NCI-H748 treated with DMSO at 0.1 percent for 48 hours (cell line): Measurements from ENCODE around the gene GDF7.
A peak's percentile ranks its signal among the peaks of the same experiment; 100 is the strongest.

Source experiments
- DNase-seq: peaks from one replicate; lab custom pipeline; 2025; lab: John Stamatoyannopoulos, UW

Gene GDF7

GRCh38 chr2:20645301-20645701, 21.6 kb upstream of the GDF7 start:
- DNase-seq, result no peak

DNA sequence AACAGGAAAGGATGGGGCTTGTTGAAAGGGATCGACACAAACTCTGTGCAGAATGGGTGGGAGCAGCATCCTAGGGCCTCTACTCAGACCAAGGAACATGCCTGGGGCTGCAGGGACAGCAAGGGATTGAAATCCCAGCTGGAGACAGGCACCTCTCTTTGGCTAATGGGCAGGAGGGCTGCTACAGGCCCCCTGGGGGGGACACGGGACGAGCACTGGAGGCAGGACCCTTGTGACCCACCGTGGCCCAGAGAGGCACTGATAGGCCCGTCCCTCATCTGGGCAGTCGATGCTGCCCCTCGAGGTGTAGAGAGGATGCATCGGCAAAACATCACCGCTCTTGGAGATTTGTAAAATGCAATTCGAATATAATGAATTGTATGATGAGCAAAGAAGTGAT, 21.2 kb upstream of the GDF7 start:
- DNase-seq, result no peak

DNA sequence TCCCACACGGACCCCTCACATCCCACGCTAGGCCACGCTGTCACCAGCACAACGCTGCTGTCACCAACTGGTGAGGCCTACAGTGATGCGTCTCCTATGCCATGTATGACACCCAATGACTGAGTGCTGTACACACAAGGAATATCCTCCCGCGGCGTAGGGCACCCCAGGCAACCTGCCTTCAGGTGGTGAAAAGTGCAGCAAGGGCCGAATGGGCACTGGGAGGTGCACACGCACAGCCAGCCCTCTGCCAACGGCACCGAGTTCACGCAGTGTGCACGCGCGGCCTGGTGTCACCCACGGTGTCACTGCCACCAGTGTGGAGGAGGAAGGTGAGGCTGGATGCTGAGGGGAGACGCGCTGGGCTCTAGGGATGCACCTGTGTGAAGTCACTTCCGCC, 20.5 kb upstream of the GDF7 start:
- no peak for DNase-seq

DNA sequence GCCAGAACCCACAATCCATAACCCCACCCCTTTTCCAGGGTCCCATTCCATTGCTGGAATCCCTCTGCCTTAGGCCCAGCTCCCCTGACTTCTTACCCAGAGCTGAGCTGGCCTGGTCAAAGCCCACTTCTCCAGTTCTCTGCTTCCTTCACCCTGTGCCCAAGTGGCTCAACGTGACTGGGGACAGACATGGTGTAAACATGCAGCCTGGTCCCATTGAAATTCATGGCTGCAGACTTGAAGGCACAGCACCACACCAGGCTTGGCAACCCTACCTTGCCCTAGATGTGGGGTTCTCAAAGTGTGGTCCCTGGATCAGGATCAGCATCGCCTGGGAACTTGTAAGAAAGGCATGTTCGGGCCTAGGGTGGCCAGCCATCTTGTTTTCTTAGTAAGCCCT, 19.7 kb upstream of the GDF7 start:
- DNase-seq, result no peak

GRCh38 chr2:20647738-20648137, 19.2 kb upstream of the GDF7 start:
- DNase-seq, result no peak

DNA sequence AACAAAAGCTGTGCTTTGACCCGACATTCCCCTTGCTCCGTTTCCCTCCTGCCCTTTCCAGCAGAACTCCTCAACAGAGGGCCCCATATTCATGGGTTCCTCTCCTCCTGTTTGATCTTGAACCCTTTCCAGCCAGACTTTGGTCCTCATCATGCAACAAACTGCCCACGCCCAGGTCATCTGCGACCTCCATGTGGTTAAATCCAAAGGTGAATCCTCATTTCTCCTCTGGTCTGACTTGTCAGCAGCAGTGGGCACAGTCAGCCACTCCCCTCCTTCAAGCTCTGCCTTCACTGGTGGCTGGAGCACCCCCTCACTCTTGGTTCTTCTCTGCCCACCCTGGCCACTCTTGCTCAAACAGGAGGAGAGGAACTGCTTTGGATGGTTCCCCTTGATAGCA, 18.7 kb upstream of the GDF7 start:
- DNase-seq, result no peak

DNA sequence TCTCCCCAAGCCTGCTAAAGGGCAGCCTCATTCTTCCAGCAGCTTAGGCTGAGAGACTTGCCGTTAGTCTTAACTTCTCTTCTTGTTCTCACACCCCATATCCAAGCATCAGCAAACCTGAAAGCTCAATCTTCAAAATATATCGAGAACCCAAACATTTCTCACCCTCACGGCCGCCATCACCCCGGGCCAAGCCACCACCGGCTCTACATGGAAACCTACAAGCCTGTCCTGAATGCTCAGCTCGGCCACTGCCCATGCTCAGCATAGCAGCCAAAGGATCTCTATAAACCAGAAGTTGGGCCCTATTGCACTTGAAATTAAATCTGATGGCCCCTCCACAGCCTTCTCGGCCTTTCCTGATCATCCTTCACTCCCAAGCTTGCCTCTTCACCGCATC, 18.1 kb upstream of the GDF7 start:
- DNase-seq, result no peak

GRCh38 chr2:20649576-20649975, 17.4 kb upstream of the GDF7 start:
- no peak for DNase-seq

DNA sequence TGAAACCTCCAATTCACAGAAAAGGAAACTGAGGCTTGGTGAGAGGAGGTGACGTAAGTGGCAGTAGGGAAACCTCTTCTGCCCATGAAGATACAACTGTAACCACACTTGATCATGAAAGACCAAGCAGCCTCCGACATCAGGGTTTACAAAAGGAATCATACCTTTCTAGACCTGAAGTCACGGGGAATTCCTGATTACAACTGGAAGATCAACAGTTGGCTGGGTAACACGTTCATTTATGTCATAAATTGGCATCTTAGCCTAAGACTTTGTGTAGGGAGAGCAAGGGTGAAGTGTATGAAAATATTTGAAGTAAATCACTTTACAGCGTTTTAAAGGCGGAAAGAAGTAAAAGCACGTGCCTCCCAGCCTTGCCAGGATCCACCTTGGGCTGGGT, 17.0 kb upstream of the GDF7 start:
- no peak for DNase-seq

- peak; percentile 47 for DNase-seq
These were observed 16.5 kb upstream of the GDF7 start for GRCh38 chr2:20650393-20650876.

DNA sequence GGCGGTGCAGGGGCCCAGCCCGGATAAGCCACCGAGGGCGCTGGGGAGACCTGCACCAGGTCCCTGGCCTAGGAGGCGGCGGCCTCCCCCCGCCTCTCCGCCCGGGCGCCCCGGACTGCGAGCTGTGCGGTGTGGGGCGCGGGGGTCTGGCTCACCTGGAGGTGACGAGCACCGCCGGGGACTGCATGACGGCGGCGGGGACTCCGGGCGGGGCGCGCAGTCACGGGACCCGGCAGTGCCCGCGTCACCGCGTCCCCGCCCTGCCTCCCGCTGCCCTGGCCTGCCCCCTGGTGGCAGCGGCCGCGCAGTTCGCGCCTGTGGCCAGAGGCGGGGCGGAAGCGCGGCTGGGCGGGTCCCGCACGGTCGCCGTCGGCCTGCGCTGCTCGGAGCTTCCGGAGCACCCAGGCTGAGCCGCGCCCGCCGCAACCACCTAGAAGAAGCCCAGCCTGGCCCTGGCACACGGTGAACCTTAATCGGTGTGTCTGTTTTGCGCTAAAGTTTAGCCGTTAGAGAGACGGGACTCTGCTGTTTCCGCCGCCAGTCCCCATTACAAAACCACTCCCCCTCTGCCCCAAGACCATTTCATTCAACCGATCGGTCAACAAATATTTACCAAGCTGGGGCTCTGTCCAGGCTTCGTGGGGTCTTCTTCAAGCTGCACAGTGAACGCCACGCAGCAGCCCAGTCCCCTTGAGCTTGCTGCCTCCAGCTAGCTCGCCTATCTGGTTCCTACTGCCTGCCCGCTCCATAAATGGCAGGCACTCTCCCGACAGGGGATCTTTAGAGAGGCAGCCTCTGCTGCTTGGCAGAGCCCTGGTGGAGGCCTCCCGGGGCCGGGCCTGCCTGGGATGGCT, 15.8 kb upstream of the GDF7 start, which contains the start of gene HS1BP3:
Gene HS1BP3, minus strand, starts transcription at position 222 of the 854 bp plus-strand sequence. Its CDS starts 35 bp downstream, at position 187.
- peak; percentile 48 for DNase-seq

DNA sequence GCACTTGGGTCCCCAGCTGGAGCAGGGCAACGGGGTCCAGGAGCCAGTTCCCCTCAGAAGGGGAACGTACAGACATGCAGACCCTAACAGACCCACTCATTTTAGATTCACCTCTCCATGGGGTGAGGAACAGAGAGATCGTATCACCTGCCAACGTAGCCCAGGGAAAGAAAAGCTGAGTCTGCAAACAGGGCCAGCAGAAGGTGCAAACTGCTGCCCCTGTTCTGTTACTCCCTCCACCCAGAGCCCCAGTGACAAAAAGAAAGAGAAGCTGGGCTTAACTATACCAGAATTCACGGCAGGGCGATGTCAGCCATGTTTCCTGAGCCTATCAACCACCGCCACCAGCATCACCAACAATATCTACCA, 15.2 kb upstream of the GDF7 start:
- no peak for DNase-seq

DNA sequence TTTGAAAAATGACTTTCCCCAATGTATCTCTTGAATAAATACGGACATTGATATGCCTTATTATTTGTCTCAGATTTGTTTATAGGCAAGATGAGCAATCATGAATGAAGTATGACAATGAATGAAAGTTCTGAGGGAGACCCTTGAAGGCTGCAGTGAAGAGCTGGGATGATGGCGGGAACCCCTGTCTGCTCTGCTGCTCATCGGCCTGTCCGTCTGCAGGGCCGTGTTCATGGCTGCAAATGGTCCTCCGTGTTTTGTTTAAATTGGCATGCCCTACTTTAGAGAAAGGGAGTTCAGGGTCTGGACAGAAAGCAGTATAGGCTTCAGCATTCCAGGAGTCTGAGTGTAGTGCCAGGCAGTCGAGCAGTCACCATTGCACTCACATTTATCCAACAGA, 14.8 kb upstream of the GDF7 start:
- no peak for DNase-seq

GRCh38 chr2:20652673-20653575, 14.0 kb upstream of the GDF7 start:
- no peak for DNase-seq

DNA sequence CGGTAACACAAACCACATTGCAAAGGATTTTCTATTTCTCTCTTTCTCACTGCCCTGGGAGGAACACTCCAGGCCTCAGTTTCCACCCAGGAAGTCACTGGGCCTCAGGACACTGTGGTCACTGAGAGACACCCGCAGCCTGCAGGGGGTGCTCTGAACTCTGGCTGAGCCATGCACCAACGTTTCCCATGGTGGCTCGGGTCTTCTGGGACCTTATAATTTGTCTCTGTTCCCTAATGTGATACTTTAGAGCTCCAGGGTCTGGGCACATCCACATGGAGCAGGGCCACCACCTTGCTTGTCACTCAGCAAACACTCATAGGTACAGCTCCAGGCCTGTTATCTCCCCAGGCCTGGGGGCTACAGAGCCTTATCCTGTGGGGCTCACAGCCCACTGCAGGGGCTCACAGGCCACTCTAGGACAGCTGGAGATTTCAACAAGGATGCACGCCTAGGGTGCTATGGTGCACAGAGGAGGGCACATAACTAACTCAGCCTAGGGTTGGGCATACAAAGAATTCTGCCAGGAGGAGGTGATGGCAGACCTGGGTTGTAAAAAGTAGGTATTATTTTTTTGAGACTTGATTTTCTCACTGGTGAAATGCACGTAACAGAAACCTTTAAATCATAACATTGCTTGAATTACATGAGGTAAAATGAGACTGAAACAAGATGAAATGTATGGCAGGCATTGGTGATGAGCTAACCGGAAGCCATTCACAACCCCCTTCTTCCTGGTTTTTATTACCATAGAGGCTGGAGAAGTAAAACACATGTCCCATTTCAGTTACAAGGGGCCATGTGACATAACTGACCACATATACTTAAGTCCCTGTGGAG, 13.0 kb upstream of the GDF7 start:
- DNase-seq, result no peak

- DNase-seq, result no peak
These were observed 12.5 kb upstream of the GDF7 start for GRCh38 chr2:20654535-20654813.

- DNase-seq, result no peak
These were observed 10.4 kb upstream of the GDF7 start for GRCh38 chr2:20656561-20656960.

DNA sequence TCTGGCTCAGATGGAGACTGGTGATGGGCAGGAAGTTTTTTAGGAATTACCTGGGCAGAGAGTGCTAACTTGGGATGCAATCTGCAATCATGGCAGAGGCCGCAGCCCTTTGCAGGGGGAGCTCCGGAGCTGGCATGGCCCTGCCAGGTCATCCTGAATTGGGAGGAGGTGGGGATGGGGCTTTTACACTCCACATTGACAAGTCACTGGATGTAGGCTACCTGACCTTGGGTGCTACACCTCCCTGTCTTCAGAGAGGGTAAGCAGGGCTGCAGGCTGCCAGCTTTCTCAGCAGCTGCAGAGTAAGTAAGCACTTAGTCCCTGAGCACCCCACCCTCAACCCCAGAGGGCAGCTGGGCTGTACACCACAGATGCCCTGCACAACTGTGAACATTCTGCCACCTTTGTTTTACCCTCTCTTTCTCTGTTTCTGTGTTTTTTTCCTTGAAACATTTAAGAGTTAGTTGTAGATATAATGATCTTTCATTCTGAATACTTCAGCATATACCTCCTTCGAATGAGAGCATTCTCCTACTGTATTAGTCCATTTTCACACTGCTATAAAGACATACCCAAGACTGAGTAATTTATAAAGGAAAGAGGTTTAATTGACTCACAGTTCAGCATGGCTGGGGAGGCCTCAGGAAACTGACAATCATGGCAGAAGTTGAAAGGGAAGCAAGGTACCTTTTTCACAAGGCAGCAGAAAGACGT, 9.3 kb upstream of the GDF7 start:
- no peak for DNase-seq

DNA sequence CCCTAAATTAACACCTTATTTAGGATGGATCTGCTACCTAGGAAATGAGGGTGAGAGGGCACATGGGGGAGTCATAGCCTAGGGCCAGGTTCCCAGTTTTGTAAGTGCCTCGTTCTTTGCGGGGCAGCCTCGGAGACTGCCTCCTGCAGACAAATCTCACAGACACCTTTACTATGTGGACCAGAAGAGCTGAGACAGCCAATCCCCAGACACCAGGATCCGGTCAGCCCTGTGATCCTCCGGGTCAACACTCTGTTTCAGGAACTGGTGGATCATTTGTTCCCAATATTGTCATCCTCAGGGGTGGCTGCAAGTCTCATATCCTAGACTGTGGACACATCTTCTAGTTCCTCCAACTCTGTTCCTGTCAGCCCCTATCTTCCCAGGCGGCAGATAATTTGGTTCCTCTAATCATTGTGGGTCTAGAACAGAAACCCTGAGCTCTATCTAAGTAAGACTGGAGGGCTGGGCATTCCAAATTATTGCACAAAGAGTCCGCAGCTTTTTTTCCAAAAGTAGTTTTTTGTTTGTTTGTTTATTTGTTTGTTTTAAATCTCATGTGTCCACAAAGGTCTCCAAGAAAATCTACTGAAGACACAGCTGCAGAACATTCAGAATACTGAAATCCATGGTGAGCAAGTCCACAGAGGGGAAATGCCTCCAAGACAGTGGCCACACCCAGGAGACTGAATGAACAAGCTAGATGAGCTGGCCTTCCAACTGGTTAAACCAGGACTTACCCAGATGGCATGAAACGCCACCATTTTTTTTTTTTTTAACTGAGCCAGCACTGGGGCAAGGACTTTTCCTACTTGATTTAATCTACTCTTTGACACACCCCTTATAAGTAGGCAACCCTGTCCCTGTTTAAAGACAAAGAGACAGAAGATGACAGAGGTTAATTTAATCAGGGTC, 6.2 kb upstream of the GDF7 start:
- DNase-seq, result no peak
